CD4-positive, alpha-beta T cell treated with Interferon gamma for 1 hour (primary cell): ENCODE results near the gene PGLYRP3.

Source experiments
- DNase-seq: peaks from one replicate; pipeline ENCODE4 v3.0.0-alpha.2; 2020

Gene PGLYRP3

DNA sequence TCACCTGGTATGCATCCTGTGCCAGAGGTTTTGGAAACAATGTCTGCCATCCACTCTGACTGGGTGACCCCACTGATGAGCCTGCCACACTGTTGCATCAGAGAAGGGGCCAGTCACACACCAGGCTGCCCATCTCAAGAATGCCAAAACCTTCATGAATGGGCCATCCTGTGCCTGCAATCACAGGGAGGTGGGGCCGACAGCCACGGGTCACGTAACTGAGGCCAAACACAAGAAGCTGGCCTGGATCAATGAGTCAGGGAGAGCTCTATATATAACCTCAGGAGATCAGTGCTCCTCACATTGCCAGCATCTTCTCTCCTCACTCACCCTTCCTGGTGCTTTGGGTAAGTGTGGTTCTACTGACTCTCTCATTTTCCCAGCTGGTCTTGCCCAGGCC lies 53.4 kb downstream of the PGLYRP3 start, which contains the start of gene LORICRIN:
Gene LORICRIN (plus strand): TSS at position 301 of the 400 bp plus-strand sequence. CDS start 1,263 bp downstream, outside the sequence.
- no peak for DNase-seq

DNA sequence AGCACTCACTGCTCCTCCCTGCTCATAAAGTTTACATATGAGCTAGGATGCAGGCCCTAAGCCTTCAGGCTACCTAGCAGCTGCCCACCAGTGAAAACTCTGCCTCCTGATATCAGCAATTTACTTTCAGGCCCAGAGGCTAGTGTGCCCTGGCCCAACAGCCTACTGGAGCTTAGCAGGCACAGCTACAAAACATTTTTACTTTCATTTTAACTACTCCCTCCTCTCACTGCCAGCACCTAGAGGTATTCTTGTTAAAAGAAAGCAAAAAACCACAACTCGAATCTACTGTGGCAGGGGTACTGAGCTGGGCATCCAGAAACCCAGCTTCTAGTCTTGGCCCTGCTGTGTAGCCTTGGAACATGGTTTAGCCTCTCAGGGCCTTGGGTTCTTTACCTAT lies 59.1 kb downstream of the PGLYRP3 start:
- no peak for DNase-seq

DNA sequence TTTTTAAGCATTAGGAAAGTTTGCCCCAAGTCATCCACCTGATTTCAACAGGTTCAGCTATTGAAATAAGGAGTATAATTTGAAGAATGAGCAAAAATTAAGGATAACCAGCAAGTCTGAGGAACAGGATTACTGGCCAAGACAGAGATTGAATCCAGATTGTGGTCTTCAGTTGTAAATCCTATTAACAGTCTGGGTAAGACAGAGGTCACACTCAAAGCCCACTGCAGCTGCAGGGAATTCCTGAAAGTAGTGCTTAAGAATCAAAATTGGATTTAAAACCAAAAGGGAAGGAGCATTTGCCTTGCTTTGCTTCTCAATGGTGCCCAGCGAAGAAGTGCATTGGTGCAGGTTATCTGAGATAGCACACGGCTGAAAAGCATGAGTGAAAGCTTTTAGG lies 59.7 kb downstream of the PGLYRP3 start:
- no peak for DNase-seq

DNA sequence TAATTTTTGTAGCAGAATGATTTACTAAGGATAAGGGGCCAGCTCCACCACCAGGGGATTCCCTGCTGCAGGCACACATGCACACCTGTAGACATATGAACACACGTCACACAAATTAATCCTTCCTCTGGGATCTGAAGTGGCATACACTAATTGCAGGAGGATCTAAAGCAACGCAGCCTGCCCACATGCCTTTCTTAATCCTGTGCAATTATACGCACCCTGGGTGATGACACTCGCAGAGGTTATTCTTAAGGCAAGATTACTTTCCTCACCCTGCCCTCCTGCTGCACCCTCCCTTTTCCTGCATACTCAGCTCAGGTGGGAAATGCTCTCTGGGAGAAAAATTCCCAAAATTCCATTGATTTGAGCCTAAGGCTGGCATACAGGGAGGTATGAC lies 60.8 kb downstream of the PGLYRP3 start:
- DNase-seq = no peak

DNA sequence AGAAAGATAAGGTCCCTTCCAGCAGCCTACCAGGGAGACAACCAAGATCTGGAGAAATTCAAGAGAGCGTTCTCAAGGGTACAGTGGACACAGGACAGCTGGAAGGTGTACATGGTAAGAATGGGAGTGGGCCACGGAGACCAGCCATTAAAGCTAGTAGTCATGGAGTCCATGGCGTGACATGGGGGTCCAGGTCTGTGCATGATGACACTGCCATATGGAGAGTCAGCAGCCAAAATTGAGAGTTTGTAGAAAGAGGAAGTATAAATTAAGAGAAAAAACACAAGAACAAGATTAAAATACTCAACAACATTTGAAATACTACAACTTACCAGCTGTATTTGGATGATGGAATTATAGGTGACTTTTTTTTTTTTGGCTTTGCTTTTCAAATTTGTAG lies 61.2 kb downstream of the PGLYRP3 start:
- DNase-seq = no peak

DNA sequence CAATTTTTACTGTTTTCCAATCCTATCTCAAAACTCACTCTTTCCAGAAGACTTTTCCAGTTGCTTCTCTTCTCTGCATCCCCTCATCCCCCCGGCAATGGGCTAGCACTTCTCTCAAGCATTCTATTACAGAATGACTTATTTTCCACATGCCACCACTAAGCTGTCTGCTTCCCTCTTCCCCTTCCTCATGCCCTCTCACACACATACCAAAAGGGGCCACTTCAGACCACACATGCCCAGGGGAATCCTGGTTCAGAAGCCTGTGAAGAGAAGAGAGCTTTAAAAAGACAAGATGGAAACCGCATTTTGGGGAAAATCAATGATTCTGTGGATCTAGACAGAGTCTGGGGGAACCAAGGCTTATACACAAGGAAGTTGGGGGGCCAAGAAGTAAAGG lies 61.7 kb downstream of the PGLYRP3 start:
- no peak for DNase-seq

DNA sequence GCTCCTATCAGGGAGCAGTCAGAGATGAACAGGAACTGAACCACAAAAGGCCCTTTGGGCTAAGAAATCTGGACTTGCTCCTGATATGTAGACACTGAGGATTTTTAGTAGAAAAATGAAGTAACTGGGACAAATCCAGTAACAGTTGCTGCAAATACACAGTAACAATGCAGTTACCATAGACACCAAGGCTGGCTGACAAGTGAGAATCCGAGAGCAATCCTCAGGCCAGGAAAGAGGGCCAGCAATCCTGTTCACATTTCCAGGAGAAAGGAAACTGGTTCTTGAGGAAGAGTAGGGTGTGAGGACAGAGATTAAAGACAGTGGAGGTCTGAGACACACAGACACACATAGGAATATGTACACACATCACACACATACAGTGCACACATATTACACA lies 62.6 kb downstream of the PGLYRP3 start:
- no peak for DNase-seq

DNA sequence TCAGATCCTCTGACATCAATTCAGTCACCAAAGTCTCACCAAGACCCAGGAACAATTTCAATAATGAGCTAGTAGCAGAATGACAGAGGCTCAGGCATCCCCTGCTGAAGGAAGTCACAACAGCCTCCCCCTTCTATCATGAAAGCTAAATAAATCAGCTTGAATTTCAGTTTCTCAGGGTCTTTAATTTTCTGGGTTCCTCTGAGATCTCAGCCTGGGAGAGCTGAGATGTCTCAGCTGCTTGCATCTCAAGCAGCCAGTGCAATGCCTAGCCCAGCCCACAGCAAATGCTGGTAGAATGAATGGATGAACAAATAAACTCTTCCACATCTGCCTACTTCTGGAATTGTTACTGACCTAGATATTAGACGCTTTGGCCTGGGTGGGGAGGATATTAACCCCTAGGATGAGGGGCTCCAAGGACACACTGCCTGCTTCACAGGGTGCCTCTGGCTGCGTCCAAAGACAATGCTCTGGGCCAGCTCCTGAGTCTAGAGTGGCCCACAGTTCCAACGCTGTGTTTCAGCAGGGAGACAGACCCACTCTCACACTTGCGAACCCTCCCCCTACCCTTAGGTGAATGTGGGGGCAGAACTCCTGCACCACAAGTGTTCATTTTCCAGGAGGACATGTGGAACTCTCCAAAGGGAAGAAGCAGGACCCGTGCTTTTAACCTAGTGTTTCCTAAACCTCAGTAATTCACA lies 64.4 kb downstream of the PGLYRP3 start:
- no peak for DNase-seq
